ENCODE results near the gene CNTN2. TPM values are rescaled to one million over a fixed set of nuclear protein-coding genes. Genes with fewer than 3 reads are reported as not detected.

CNTN2 gene
- total RNA-seq, 1 donor from 2014 or later: 7.4 TPM

DNA sequence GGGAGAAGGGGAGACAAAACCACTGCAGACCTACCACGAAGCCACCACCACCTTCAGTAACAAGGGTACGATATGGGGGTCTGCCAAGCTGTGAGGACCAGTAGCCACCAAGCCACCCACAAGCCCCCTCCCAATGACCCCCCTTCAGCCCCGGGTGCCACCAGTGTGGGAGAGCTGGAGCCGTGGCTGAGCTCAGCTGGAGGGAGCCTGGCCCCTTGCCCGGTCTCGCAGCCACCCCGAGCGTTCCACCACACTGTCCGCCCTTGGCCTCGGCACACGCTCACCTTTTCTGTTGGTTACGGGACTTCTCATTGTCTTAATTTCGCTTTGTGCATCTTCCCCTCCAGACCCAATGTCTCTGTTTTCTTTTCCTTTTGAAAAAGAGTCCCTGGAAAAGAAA lies 26.4 kb upstream of the CNTN2 start:
- Histone ChIP-seq H3K36me3 (no peaks in the 10 kb centered on the region), H3K4me3 (no peak overlapping the region), H3K9me3 (no peaks in the 10 kb centered on the region), H3K27ac (no peak overlapping the region), H3K27me3 (no peaks in the 10 kb centered on the region), H3K4me1 (peaks cover 12% of the 10 kb centered on the region)
- intact Hi-C loops (cut with DNase I): no loop called here
- no peak for TF ChIP-seq POLR2A (IDR thresholded peaks at IDR 0.05)
- TF ChIP-seq, protein P1, sequence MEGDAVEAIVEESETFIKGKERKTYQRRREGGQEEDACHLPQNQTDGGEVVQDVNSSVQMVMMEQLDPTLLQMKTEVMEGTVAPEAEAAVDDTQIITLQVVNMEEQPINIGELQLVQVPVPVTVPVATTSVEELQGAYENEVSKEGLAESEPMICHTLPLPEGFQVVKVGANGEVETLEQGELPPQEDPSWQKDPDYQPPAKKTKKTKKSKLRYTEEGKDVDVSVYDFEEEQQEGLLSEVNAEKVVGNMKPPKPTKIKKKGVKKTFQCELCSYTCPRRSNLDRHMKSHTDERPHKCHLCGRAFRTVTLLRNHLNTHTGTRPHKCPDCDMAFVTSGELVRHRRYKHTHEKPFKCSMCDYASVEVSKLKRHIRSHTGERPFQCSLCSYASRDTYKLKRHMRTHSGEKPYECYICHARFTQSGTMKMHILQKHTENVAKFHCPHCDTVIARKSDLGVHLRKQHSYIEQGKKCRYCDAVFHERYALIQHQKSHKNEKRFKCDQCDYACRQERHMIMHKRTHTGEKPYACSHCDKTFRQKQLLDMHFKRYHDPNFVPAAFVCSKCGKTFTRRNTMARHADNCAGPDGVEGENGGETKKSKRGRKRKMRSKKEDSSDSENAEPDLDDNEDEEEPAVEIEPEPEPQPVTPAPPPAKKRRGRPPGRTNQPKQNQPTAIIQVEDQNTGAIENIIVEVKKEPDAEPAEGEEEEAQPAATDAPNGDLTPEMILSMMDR (IDR thresholded peaks at IDR 0.05): no peak
- TF ChIP-seq POLR2AphosphoS5 (IDR thresholded peaks at IDR 0.05; ENCODE audit: insufficient read depth in 1 of 2, low read depth in 1 of 2): no peak
- no peak for DNase-seq (ENCODE audit: extremely low spot score in 2 of 2)

DNA sequence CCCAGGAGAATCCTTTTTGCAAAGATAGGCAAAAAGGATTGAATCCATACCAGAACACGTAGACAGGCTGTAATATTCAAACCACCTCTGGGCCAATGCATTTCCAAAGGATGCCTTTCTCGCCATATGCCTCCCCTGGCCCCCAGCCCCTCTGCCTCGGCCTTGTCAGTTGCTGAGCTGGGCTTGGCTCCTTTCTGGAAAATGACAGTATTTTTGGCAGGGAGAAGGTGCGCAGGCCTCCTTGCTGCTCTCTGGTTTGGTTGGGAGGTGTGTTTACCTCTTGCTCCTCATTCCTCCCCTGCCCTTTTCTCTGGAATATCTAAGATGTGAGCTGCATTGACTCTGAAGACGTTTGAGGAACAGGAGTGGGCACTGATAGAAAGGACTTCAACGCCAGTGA lies 26.0 kb upstream of the CNTN2 start:
- DNase-seq (ENCODE audit: extremely low spot score in 2 of 2): no peak
- no peaks in the 10 kb centered on the region for H3K27me3 ChIP-seq
- TF ChIP-seq POLR2AphosphoS5 (IDR thresholded peaks at IDR 0.05; ENCODE audit: insufficient read depth in 1 of 2, low read depth in 1 of 2) (no peak), POLR2A (IDR thresholded peaks at IDR 0.05) (no peak)
- TF ChIP-seq, protein P1 (IDR thresholded peaks at IDR 0.05): no peak
- intact Hi-C loops (cut with DNase I): no loop called here
- H3K4me3 ChIP-seq: no peak overlapping the region
- no peaks in the 10 kb centered on the region for H3K36me3 ChIP-seq
- peaks cover 12% of the 10 kb centered on the region for H3K4me1 ChIP-seq
- no peak overlapping the region for H3K27ac ChIP-seq
- H3K9me3 ChIP-seq: no peaks in the 10 kb centered on the region

DNA sequence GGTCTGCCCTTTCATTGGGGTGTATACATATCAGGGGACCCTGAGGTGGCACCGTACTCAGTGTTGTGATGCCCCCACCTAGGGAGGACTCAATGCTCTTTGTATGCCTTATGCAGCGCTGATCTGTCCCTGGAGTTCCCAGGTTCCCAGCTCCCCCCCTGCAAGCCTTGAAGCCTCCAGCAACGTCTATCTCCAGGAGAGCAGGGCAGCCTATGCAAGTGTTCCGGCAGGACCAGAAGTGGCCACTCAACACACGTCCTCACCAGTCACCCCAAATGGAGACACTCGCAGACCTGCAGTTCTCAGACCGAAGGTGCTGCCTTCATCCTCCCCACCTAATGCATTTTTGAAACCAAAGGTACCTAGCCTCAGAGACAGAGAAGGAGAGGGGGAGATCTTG lies 25.2 kb upstream of the CNTN2 start:
- H3K27ac ChIP-seq: no peak overlapping the region
- DNase-seq (ENCODE audit: extremely low spot score in 2 of 2): no peak
- no peak for TF ChIP-seq POLR2A (IDR thresholded peaks at IDR 0.05)
- TF ChIP-seq POLR2AphosphoS5 (IDR thresholded peaks at IDR 0.05; ENCODE audit: insufficient read depth in 1 of 2, low read depth in 1 of 2): no peak
- TF ChIP-seq, protein P1 (IDR thresholded peaks at IDR 0.05): no peak
- H3K27me3 ChIP-seq: no peaks in the 10 kb centered on the region
- intact Hi-C loops (cut with DNase I): no loop called here
- H3K9me3 ChIP-seq: no peaks in the 10 kb centered on the region
- no peaks in the 10 kb centered on the region for H3K36me3 ChIP-seq
- H3K4me3 ChIP-seq: no peak overlapping the region
- peaks cover 12% of the 10 kb centered on the region for H3K4me1 ChIP-seq

DNA sequence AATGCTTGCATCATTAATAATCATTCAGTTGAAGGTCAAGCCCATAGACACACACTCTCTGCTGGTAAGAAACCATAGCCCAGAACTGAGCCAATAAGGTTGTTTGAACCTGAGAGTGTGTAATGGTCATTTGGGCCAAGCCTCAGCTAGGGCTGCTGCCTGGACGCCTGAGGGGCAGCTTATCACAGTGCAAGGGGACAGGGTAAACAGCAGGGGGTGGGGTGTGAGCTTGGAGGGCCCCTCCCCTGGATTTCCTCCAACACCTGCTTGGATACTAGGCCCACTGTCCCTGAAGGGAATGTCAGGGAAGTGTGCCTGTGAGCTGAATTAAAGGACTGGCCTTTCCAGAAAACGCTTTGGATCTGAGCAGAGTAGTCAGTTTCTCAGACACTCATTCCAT lies 24.6 kb upstream of the CNTN2 start:
- Histone ChIP-seq H3K4me1 (peaks cover 12% of the 10 kb centered on the region), H3K27me3 (no peaks in the 10 kb centered on the region), H3K27ac (no peak overlapping the region), H3K36me3 (no peaks in the 10 kb centered on the region), H3K9me3 (no peaks in the 10 kb centered on the region), H3K4me3 (no peak overlapping the region)
- DNase-seq (ENCODE audit: extremely low spot score in 2 of 2): no peak
- intact Hi-C loops (cut with DNase I): no loop called here
- TF ChIP-seq POLR2A (IDR thresholded peaks at IDR 0.05): no peak
- TF ChIP-seq, protein P1 (IDR thresholded peaks at IDR 0.05): no peak

DNA sequence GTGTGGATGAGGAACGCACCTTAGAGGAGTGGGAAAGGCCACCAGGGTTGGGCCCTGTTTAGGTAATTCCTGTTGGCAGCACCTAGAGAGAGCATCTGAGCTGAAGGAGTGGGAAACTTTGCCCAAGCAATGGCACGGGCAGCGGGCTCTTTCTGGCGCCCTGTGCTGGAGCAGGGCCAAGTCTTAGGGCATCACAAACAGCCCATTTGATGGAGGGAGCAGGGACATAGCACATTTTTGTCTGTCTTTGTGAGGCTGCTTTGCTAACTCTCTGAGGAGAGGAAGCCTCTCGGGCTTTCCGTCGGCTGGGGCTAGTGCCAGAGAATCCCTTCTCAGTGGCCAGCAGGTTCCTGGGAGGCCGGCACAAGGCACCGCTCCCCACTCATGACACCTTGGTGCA lies 22.5 kb upstream of the CNTN2 start:
- Histone ChIP-seq H3K36me3 (no peaks in the 10 kb centered on the region), H3K27ac (no peak overlapping the region), H3K4me1 (no peaks in the 10 kb centered on the region), H3K4me3 (no peak overlapping the region), H3K9me3 (no peaks in the 10 kb centered on the region), H3K27me3 (no peaks in the 10 kb centered on the region)
- DNase-seq (ENCODE audit: extremely low spot score in 2 of 2): no peak
- TF ChIP-seq, protein P1 (IDR thresholded peaks at IDR 0.05): no peak
- TF ChIP-seq POLR2AphosphoS5 (IDR thresholded peaks at IDR 0.05; ENCODE audit: insufficient read depth in 1 of 2, low read depth in 1 of 2): no peak
- TF ChIP-seq POLR2A (IDR thresholded peaks at IDR 0.05): no peak
- intact Hi-C loops (cut with DNase I): no loop called here
